Subcutaneous abdominal adipose tissue (tissue), 5 donors: ENCODE measurements around the gene PKP4.
A peak's percentile ranks its signal among the peaks of the same experiment; 100 is the strongest.
"Not testable (repeated sequence)": the region's sequence is repeated elsewhere in the genome, so short reads cannot be mapped to it uniquely, and the experiment has no call there.

ENCODE experiments used
- H3K27ac ChIP-seq: one replicate; pipeline ENCODE4 v1.7.0; 2013; ENCODE audit warnings: low read depth, mild to moderate bottlenecking, inconsistent platforms, low read length, moderate library complexity
- H3K27me3 ChIP-seq, 5 donors: one replicate each; pipeline ENCODE4 v1.7.0; 2013; ENCODE audit warnings: low read length in 5 of 5, inconsistent platforms in 1 of 5; ENCODE audit not compliant: control insufficient read depth in 5 of 5, insufficient read depth in 4 of 5
- H3K36me3 ChIP-seq, 5 donors: one replicate each; pipeline ENCODE4 v1.7.0; 2013; ENCODE audit warnings: low read length in 5 of 5; ENCODE audit not compliant: control insufficient read depth in 5 of 5, insufficient read depth in 5 of 5
- H3K4me1 ChIP-seq, 5 donors: one replicate each; pipeline ENCODE4 v1.7.0; 2013; ENCODE audit warnings: low read length in 5 of 5, mild to moderate bottlenecking in 3 of 5, moderate library complexity in 1 of 5; ENCODE audit not compliant: control insufficient read depth in 5 of 5, insufficient read depth in 5 of 5
- H3K4me3 ChIP-seq, 5 donors: one replicate each; pipeline ENCODE4 v1.7.0; 2013; ENCODE audit warnings: low read length in 5 of 5, low read depth in 1 of 5
- H3K9ac ChIP-seq, 5 donors: one replicate each; pipeline ENCODE4 v1.7.0; 2013; ENCODE audit warnings: low read length in 5 of 5, mild to moderate bottlenecking in 4 of 5, moderate library complexity in 3 of 5
- H3K9me3 ChIP-seq, 5 donors: one replicate each; pipeline ENCODE4 v1.7.0; 2013; ENCODE audit warnings: low read length in 5 of 5; ENCODE audit not compliant: control insufficient read depth in 5 of 5
- donor health status: healthy.
- donor health status: healthy.
- donor health status: healthy.
- donor health status: healthy.
- donor health status: healthy.

The PKP4 gene

GRCh38 chr2:158467248-158467647, 10.5 kb downstream of the PKP4 start:
- Histone ChIP-seq H3K4me1 (peaks cover 0 to 23% (median 5%) of the 10 kb centered on the region in 5 donors), H3K27me3 (no peaks in the 10 kb centered on the region), H3K27ac (no peak overlapping the region), H3K9ac (no peak overlapping the region), H3K36me3 (no peaks in the 10 kb centered on the region), H3K9me3 (no peaks in the 10 kb centered on the region), H3K4me3 (no peak overlapping the region)

DNA sequence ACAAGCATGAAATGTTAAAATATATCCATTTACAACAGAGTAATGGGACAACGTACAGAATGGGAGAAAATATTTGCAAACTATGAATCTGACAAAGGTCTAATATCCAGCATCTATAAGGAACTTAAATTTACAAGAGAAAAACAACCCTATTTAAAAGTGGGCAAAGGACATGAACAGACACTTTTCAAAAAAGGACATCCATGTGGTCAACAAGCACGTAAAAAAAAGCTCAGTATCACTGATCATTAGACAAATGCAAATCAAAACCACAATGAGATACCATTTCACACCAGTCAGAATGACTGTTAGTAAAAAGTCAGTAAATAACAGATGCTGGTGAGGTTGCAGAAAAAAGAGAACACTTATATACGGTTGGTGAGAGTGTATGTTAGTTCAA, 16.1 kb downstream of the PKP4 start:
- H3K36me3 ChIP-seq, H3K9me3 ChIP-seq, H3K9ac ChIP-seq, H3K27ac ChIP-seq, H3K4me3 ChIP-seq, H3K27me3 ChIP-seq: not testable (repeated sequence)
- H3K4me1 ChIP-seq = peaks cover 0 to 24% (median 2%) of the 10 kb centered on the region in 5 donors

DNA sequence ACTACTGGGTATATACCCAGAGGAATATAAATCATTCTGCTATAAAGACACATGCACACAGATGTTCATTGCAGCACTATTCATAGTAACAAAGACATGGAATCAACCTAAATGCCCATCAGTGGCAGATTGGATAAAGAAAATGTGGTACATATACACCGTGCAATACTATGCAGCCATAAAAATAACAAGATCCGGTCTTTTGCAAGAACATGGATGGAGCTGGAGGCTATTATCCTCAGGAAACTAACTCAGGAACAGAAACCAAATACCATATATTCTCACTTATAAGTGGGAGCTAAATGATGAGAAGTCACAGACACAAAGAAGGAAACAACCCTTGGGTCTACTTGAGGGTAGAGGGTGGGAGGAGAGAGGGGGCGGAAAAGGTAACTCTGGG, 16.5 kb downstream of the PKP4 start:
- not testable (repeated sequence) for H3K36me3 ChIP-seq, H3K9ac ChIP-seq, H3K27ac ChIP-seq

DNA sequence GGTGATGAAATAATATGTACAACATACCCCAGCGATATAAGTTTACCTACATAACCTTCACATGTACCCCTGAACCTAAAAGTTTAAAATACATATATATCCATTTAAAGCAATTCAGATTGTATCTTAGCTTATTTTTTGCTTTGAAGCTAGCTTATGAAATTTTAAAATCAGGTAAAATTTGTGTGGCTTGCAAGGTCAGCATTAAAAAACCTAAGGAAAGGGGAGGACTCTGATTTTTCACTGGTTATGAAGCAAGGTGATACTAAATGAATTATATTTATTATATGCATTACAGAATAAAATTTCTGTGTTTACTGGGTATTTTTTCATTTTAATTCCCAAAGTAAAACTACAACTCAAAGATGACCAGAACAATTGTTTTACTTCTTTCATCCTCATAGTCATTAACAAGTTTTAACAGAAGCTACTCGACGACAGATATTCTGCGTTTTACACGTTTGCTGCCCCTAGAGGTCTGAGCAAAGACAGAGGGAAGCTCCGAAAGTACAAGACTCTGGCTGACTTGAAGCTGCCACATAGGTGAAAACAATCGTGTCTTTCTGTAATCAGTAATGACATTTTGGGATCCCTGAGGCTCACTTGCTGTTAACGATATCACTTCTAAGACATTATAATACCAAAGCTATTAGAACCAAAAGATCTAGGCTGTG, 17.1 kb downstream of the PKP4 start:
- no peaks in the 10 kb centered on the region for H3K27me3 ChIP-seq
- no peak overlapping the region for H3K9ac ChIP-seq
- H3K4me3 ChIP-seq = no peak overlapping the region
- H3K9me3 ChIP-seq = peaks cover 0 to 4% (median 0%) of the 10 kb centered on the region in 5 donors
- peaks cover 0 to 34% (median 7%) of the 10 kb centered on the region in 5 donors for H3K4me1 ChIP-seq
- no peaks in the 10 kb centered on the region for H3K36me3 ChIP-seq
- H3K27ac ChIP-seq = no peak overlapping the region

More for the DNA sequence above, 16.5 kb downstream of the PKP4 start:
- not testable (repeated sequence) for H3K9me3 ChIP-seq, H3K4me3 ChIP-seq, H3K27me3 ChIP-seq
- H3K4me1 ChIP-seq = peaks cover 0 to 29% (median 6%) of the 10 kb centered on the region in 5 donors

DNA sequence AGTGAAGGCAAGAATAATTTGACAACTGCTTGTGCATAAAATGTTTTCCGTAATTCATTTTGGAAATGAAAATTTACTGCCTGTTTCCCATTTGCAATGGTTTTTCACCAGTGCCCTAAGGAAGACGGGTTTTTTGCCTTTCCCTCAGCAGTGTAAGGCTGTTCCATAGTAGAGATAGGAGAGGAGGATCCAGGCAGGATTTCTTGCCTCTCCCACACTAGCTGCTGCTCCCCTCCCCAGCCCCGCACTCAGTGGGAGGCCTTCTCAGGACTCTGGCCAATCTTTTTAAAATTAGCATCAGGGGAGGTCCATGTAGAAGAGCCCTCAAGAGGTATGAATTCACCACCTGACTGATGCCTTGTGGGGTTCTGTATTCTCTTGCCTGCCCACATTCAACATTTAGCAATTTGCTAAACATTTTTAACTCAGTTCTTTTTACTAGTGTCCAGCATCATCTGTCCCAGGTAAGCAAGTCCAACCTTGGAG, 17.8 kb downstream of the PKP4 start:
- H3K4me1 ChIP-seq = peaks cover 0 to 37% (median 7%) of the 10 kb centered on the region in 5 donors
- not testable (repeated sequence) for H3K27ac ChIP-seq, H3K9ac ChIP-seq, H3K9me3 ChIP-seq, H3K36me3 ChIP-seq, H3K4me3 ChIP-seq, H3K27me3 ChIP-seq

DNA sequence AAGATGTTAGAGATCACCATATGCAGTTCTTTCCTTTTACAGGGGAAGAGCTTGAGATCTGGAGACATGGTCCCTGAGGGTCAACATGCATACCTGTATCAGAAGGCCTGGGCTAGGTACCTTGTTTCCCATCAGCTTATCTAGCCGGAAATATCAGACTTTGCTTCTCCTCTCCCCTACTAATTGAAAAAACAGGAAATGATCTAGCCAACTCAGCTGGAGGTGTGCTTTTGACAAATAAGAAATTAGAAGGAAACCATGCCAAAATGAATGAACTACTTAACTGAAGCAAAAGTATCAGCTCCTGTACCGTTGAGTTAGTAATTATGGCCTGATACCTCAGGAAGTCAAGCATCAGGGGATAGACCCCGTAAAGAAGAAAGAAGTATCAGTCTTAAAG, 20.4 kb downstream of the PKP4 start:
- Histone ChIP-seq H3K4me3 (no peak overlapping the region), H3K9me3 (peaks cover 0 to 4% (median 0%) of the 10 kb centered on the region in 5 donors), H3K4me1 (peaks cover 0 to 35% (median 7%) of the 10 kb centered on the region in 5 donors), H3K36me3 (no peaks in the 10 kb centered on the region), H3K27me3 (no peaks in the 10 kb centered on the region), H3K27ac (peak overlapping the region; percentile 71), H3K9ac (no peak overlapping the region)

GRCh38 chr2:158478237-158478636, 21.5 kb downstream of the PKP4 start:
- H3K9ac ChIP-seq = no peak overlapping the region
- no peaks in the 10 kb centered on the region for H3K36me3 ChIP-seq
- H3K4me1 ChIP-seq = peaks cover 0 to 35% (median 7%) of the 10 kb centered on the region in 5 donors
- peaks cover 0 to under 1% (median 0%) of the 10 kb centered on the region in 5 donors for H3K9me3 ChIP-seq
- H3K4me3 ChIP-seq = no peak overlapping the region
- H3K27me3 ChIP-seq = no peaks in the 10 kb centered on the region
- peak overlapping the region; percentile 71 for H3K27ac ChIP-seq

DNA sequence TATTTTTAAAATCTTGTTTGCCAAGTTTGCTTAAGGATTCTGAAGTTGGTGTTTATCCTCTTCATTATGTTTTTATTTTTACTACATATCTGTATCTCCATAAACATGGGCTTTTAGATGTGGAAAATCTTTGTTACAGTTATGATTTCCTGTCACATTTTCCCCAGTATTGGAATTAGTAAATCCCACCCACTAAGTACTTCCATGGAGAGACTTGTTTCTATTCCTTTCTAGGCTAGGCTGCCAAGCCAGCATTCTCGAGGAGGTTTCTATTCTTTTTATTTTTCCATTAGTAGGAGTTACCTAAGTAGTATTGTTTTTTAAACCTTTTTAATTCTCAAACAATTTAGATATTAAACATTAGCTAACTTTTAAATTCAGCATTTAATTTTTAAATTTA, 22.1 kb downstream of the PKP4 start:
- Histone ChIP-seq H3K4me1 (peaks cover 0 to 35% (median 7%) of the 10 kb centered on the region in 5 donors), H3K9me3 (no peaks in the 10 kb centered on the region), H3K27me3 (no peaks in the 10 kb centered on the region), H3K27ac (peak overlapping the region; percentile 71), H3K9ac (no peak overlapping the region), H3K36me3 (no peaks in the 10 kb centered on the region), H3K4me3 (no peak overlapping the region)

DNA sequence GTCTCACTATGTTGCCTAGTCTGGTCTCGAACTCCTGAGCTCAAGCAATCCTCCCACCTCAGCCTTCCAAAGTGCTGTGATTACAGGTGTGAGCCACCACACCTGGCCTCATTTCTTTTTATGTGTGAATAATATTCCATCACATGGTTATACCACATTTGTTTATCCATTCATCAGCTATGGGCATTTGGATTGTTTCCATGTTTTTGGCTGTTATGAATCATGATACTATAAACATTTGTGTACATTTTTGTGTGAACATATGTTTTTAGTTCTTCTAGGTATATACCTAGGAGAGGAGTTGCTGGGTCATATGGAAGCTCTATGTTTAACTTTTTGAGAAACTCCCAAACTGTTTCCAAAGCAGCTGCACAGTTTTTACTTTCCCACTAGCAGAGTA, 24.4 kb downstream of the PKP4 start:
- no peak overlapping the region for H3K4me3 ChIP-seq
- no peaks in the 10 kb centered on the region for H3K36me3 ChIP-seq
- H3K4me1 ChIP-seq = peaks cover 0 to 38% (median 7%) of the 10 kb centered on the region in 5 donors

GRCh38 chr2:158482594-158482993, 25.8 kb downstream of the PKP4 start:
- no peaks in the 10 kb centered on the region for H3K27me3 ChIP-seq
- H3K9ac ChIP-seq = no peak overlapping the region
- H3K9me3 ChIP-seq = no peaks in the 10 kb centered on the region
- H3K4me1 ChIP-seq = peaks cover 0 to 38% (median 10%) of the 10 kb centered on the region in 5 donors
- H3K4me3 ChIP-seq = no peak overlapping the region
- no peaks in the 10 kb centered on the region for H3K36me3 ChIP-seq
- H3K27ac ChIP-seq = no peak overlapping the region

More for the DNA sequence above, 24.4 kb downstream of the PKP4 start:
- no peak overlapping the region for H3K9ac ChIP-seq
- H3K27me3 ChIP-seq = no peaks in the 10 kb centered on the region
- no peak overlapping the region for H3K27ac ChIP-seq
- H3K9me3 ChIP-seq = no peaks in the 10 kb centered on the region
